HG03175 (cell line): ENCODE data around the gene PPP3R1.

ENCODE experiments used
- ATAC-seq: cut with Tn5 transposase; IDR thresholded peaks from one replicate; pipeline ENCODE4 v1.9.1; 2021; ENCODE audit warnings: mild to moderate bottlenecking, moderate library complexity; ENCODE audit not compliant: unreplicated experiment

PPP3R1 gene

GRCh38 chr2:68236103-68236734, 16.1 kb downstream of the PPP3R1 start:
- ATAC-seq, result no peak

GRCh38 chr2:68235090-68235489, 17.2 kb downstream of the PPP3R1 start:
- ATAC-seq, result no peak

- ATAC-seq, result no peak
These were observed 17.9 kb downstream of the PPP3R1 start for GRCh38 chr2:68234405-68234804.

- ATAC-seq, result no peak
These were observed 21.3 kb downstream of the PPP3R1 start for GRCh38 chr2:68231061-68231372.

GRCh38 chr2:68230241-68231060, 21.9 kb downstream of the PPP3R1 start:
- ATAC-seq, result no peak

- ATAC-seq, result no peak
These were observed 25.5 kb downstream of the PPP3R1 start for GRCh38 chr2:68226794-68227193.

GRCh38 chr2:68225119-68225632, 27.2 kb downstream of the PPP3R1 start:
- ATAC-seq, result no peak

GRCh38 chr2:68223419-68223818, 28.9 kb downstream of the PPP3R1 start:
- ATAC-seq, result no peak

GRCh38 chr2:68222287-68222686, 30.0 kb downstream of the PPP3R1 start:
- ATAC-seq, result no peak

GRCh38 chr2:68218343-68218901, 33.9 kb downstream of the PPP3R1 start:
- ATAC-seq, result no peak

- ATAC-seq, result no peak
These were observed 34.6 kb downstream of the PPP3R1 start for GRCh38 chr2:68217729-68218128.

GRCh38 chr2:68216454-68217310, 35.6 kb downstream of the PPP3R1 start:
- ATAC-seq, result no peak

GRCh38 chr2:68214381-68214780, 38.0 kb downstream of the PPP3R1 start:
- ATAC-seq, result peak; percentile 77

- ATAC-seq, result no peak
These were observed 45.5 kb downstream of the PPP3R1 start for GRCh38 chr2:68206793-68207192.

GRCh38 chr2:68203587-68203986, 48.7 kb downstream of the PPP3R1 start:
- ATAC-seq, result peak; percentile 93

GRCh38 chr2:68200157-68200787, 52.1 kb downstream of the PPP3R1 start:
- ATAC-seq, result no peak

GRCh38 chr2:68196120-68196716, 56.1 kb downstream of the PPP3R1 start:
- no peak for ATAC-seq

- no peak for ATAC-seq
These were observed 57.2 kb downstream of the PPP3R1 start for GRCh38 chr2:68195096-68195495.

- ATAC-seq, result no peak
These were observed 58.5 kb downstream of the PPP3R1 start for GRCh38 chr2:68193787-68194372.

GRCh38 chr2:68193144-68193543, 59.2 kb downstream of the PPP3R1 start:
- ATAC-seq, result no peak
